ENCODE data around the gene SDK1. TPM values are rescaled to one million over a fixed set of nuclear protein-coding genes. Genes with fewer than 3 reads are reported as not detected.

SDK1 gene
- total and polyA plus RNA-seq, 7 experiments from 2014 or later, result 0.07 to 2.5 (median 0.54) TPM

DNA sequence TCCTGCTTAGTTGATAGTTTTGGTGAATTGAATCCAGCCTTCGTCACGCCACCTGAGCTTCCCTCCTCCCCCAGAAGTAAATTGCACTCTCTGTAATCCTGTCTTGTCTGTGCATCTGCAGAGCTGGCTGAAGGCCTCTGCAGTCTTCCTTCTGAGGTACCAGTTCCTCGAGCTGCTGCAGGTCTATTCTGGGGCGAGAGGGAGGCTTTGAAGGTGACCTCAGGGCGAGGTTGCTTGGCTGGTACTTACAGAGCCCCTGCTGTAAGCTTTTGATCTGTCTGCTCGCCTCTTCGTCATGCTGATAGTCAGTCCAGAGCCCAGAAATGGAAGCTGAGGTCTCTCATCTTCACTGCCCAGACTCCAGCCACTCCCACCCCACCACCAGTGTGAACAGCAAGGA is 867.5 kb downstream of the SDK1 start:
- Mint-ChIP-seq H3K4me3 (no peak overlapping the region), H3K9me3 (no peaks in the 10 kb centered on the region), H3K36me3 (no peaks in the 10 kb centered on the region), H3K27ac (no peak overlapping the region), H3K27me3 (no peaks in the 10 kb centered on the region), H3K4me1 (no peaks in the 10 kb centered on the region)
- ChIA-PET POLR2A (no interaction called here), CTCF (no interaction called here)
- H3K9me3 ChIP-seq (ENCODE audit: control insufficient read depth in 2 of 3, low read length in 3 of 3), result no peaks in the 10 kb centered on the region
- H3K36me3 ChIP-seq (ENCODE audit: control insufficient read depth in 2 of 3, insufficient read depth in 3 of 3, low read length in 3 of 3), result no peaks in the 10 kb centered on the region
- H3K27ac ChIP-seq (ENCODE audit: low read depth, low read length), result no peak overlapping the region
- no peaks in the 10 kb centered on the region for H3K27me3 ChIP-seq (ENCODE audit: control insufficient read depth in 2 of 2, insufficient read depth in 2 of 2, low read length in 2 of 2)
- DNase-seq (no peak), ATAC-seq (no peak)
- no peaks in the 10 kb centered on the region for H3K4me1 ChIP-seq (ENCODE audit: control insufficient read depth in 2 of 2, insufficient read depth in 2 of 2, low read length in 2 of 2)
- no peak overlapping the region for H3K4me3 ChIP-seq (ENCODE audit: low read length)
- intact Hi-C loops (cut with micrococcal nuclease), result no loop called here

DNA sequence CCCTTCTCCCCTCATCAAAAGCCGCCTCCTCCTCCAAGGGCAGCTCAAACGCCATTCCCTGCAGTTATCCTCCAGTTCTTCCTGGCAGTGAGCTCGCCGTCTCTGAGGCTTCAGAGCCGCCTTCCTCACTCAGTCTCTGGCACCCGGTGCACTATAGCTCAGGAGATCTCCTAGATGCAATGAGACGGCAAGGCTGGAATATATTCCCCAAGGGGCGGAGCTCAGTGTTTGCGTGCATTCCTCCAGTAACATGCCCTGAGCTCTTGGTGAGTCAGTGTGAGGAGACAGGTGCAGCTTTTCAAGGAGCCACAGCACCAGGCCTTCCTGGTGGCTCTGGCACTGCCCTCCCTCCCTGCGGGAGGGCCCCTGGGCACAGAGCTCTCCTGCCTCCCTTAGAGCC is 868.4 kb downstream of the SDK1 start:
- Histone ChIP-seq H3K27ac (ENCODE audit: low read depth, low read length) (no peak overlapping the region), H3K27me3 (ENCODE audit: control insufficient read depth in 2 of 2, insufficient read depth in 2 of 2, low read length in 2 of 2) (no peaks in the 10 kb centered on the region), H3K4me3 (ENCODE audit: low read length) (no peak overlapping the region), H3K4me1 (ENCODE audit: control insufficient read depth in 2 of 2, insufficient read depth in 2 of 2, low read length in 2 of 2) (no peaks in the 10 kb centered on the region), H3K36me3 (ENCODE audit: control insufficient read depth in 2 of 3, insufficient read depth in 3 of 3, low read length in 3 of 3) (no peaks in the 10 kb centered on the region), H3K9me3 (ENCODE audit: control insufficient read depth in 2 of 3, low read length in 3 of 3) (no peaks in the 10 kb centered on the region)
- DNase-seq (no peak), ATAC-seq (no peak)
- H3K4me1 Mint-ChIP-seq, result no peaks in the 10 kb centered on the region
- H3K27ac Mint-ChIP-seq, result no peak overlapping the region
- POLR2A ChIA-PET, result no interaction called here
- CTCF ChIA-PET, result interaction anchor here (0.7 kb wide), 1 partner anchor 714 kb away, joined by 3 read pairs; the partner anchor contains the start of gene RADIL
- H3K4me3 Mint-ChIP-seq, result no peak overlapping the region
- H3K9me3 Mint-ChIP-seq, result no peaks in the 10 kb centered on the region
- no peaks in the 10 kb centered on the region for H3K27me3 Mint-ChIP-seq
- intact Hi-C loops (cut with micrococcal nuclease), result no loop called here
- H3K36me3 Mint-ChIP-seq, result no peaks in the 10 kb centered on the region

DNA sequence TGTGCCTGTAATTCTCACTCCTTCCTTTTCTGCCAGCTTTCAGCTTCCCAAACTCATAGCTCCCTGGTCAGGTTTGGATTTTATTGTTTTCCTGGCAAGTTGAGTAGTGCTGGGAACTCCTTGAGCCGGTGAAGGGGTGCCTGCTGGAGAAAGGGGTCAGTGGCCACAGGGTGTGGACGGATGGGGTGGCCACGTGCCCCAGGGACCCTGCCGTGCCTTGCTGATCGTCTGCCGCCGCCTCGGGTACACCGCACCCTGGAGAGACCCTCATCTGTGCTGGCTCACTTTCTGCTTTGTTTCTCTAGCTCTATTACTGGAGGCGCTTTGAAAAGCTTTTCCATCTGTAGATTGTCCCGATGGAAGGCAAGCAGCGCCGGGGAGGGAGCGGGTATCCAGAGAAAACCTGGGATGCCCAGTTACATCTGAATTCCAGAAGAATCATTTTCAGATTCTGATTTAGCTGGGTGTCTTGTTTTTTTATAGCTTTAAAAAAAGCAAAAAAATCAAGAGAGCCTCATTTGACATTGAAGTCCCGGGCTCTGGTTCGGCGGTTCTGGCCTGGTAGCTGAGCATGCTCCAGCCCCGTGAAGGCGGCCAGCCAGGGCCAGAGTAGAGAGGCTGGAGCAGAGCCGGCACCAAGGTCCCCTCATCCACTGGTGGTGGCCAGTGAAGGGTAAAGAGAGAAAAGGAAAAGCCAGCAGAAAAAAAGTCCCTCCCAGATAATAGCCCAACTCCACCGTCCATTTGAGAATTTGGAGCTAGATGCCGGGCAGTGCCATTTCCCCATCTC is 870.1 kb downstream of the SDK1 start:
- Mint-ChIP-seq H3K9me3 (no peaks in the 10 kb centered on the region), H3K27me3 (no peaks in the 10 kb centered on the region), H3K36me3 (no peaks in the 10 kb centered on the region), H3K4me3 (no peak overlapping the region), H3K4me1 (no peaks in the 10 kb centered on the region), H3K27ac (no peak overlapping the region)
- intact Hi-C loops (cut with micrococcal nuclease), result no loop called here
- POLR2A ChIA-PET, result no interaction called here
- H3K4me3 ChIP-seq (ENCODE audit: low read length), result no peak overlapping the region
- CTCF ChIA-PET, result no interaction called here
- H3K27me3 ChIP-seq (ENCODE audit: control insufficient read depth in 2 of 2, insufficient read depth in 2 of 2, low read length in 2 of 2), result no peaks in the 10 kb centered on the region
- H3K27ac ChIP-seq (ENCODE audit: low read depth, low read length), result no peak overlapping the region
- ATAC-seq, result no peak
- no peaks in the 10 kb centered on the region for H3K4me1 ChIP-seq (ENCODE audit: control insufficient read depth in 2 of 2, insufficient read depth in 2 of 2, low read length in 2 of 2)
- DNase-seq, result no peak
- no peaks in the 10 kb centered on the region for H3K36me3 ChIP-seq (ENCODE audit: control insufficient read depth in 2 of 3, insufficient read depth in 3 of 3, low read length in 3 of 3)
- no peaks in the 10 kb centered on the region for H3K9me3 ChIP-seq (ENCODE audit: control insufficient read depth in 2 of 3, low read length in 3 of 3)

DNA sequence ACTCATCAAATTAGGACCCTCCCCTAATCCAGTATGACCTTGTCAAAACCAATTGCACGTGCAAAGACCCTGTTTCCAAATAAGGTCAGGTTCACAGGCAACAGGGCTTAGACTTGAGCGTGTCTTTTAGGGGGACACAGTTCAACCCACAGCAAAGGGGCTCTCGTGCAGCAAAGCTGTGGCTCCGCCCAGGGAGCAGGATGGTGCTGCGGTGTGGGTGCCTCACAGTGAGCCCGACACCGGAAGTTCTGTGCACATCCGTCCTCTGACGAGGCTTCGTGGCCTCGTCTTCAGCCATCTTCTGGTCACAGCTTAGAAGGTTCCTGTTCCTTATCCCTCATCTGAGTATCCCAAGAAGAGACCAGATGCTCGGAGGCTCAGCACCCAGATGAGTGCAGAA is 871.8 kb downstream of the SDK1 start:
- H3K9me3 Mint-ChIP-seq, result no peaks in the 10 kb centered on the region
- H3K4me3 Mint-ChIP-seq, result no peak overlapping the region
- no peaks in the 10 kb centered on the region for H3K27me3 Mint-ChIP-seq
- Histone ChIP-seq H3K27me3 (ENCODE audit: control insufficient read depth in 2 of 2, insufficient read depth in 2 of 2, low read length in 2 of 2) (no peaks in the 10 kb centered on the region), H3K36me3 (ENCODE audit: control insufficient read depth in 2 of 3, insufficient read depth in 3 of 3, low read length in 3 of 3) (no peaks in the 10 kb centered on the region), H3K27ac (ENCODE audit: low read depth, low read length) (no peak overlapping the region), H3K4me1 (ENCODE audit: control insufficient read depth in 2 of 2, insufficient read depth in 2 of 2, low read length in 2 of 2) (no peaks in the 10 kb centered on the region), H3K9me3 (ENCODE audit: control insufficient read depth in 2 of 3, low read length in 3 of 3) (no peaks in the 10 kb centered on the region), H3K4me3 (ENCODE audit: low read length) (no peak overlapping the region)
- H3K36me3 Mint-ChIP-seq, result no peaks in the 10 kb centered on the region
- ATAC-seq (no peak), DNase-seq (no peak)
- intact Hi-C loops (cut with micrococcal nuclease), result no loop called here
- no peaks in the 10 kb centered on the region for H3K4me1 Mint-ChIP-seq
- ChIA-PET POLR2A (no interaction called here), CTCF (no interaction called here)
- H3K27ac Mint-ChIP-seq, result no peak overlapping the region

DNA sequence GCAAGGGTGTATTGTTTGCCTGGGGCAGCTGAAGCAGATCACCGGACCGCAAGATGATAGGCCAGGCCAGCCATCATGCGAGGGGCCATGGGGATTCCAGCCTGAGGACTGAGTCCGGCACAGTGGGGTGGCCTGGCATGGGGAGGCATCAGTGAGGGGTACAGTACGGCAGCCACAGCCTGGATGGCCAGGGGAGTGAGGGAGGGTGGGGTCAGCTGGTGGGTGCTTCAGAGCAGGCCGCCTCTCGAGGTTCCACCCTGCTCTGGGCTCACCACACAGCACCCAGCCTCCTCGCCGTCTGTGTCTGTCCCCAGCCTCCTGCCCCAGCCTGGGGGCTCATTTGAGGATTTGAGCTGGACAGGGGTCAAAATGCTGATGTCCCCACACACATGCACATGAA is 872.6 kb downstream of the SDK1 start:
- intact Hi-C loops (cut with micrococcal nuclease), result no loop called here
- no peaks in the 10 kb centered on the region for H3K27me3 Mint-ChIP-seq
- H3K4me1 Mint-ChIP-seq, result no peaks in the 10 kb centered on the region
- Histone ChIP-seq H3K4me3 (ENCODE audit: low read length) (no peak overlapping the region), H3K27me3 (ENCODE audit: control insufficient read depth in 2 of 2, insufficient read depth in 2 of 2, low read length in 2 of 2) (no peaks in the 10 kb centered on the region), H3K4me1 (ENCODE audit: control insufficient read depth in 2 of 2, insufficient read depth in 2 of 2, low read length in 2 of 2) (no peaks in the 10 kb centered on the region), H3K36me3 (ENCODE audit: control insufficient read depth in 2 of 3, insufficient read depth in 3 of 3, low read length in 3 of 3) (no peaks in the 10 kb centered on the region), H3K27ac (ENCODE audit: low read depth, low read length) (no peak overlapping the region), H3K9me3 (ENCODE audit: control insufficient read depth in 2 of 3, low read length in 3 of 3) (no peaks in the 10 kb centered on the region)
- H3K27ac Mint-ChIP-seq, result no peak overlapping the region
- ChIA-PET CTCF (no interaction called here), POLR2A (no interaction called here)
- no peak for DNase-seq
- no peak for ATAC-seq
- H3K36me3 Mint-ChIP-seq, result no peaks in the 10 kb centered on the region
- H3K9me3 Mint-ChIP-seq, result no peaks in the 10 kb centered on the region
- H3K4me3 Mint-ChIP-seq, result no peak overlapping the region

DNA sequence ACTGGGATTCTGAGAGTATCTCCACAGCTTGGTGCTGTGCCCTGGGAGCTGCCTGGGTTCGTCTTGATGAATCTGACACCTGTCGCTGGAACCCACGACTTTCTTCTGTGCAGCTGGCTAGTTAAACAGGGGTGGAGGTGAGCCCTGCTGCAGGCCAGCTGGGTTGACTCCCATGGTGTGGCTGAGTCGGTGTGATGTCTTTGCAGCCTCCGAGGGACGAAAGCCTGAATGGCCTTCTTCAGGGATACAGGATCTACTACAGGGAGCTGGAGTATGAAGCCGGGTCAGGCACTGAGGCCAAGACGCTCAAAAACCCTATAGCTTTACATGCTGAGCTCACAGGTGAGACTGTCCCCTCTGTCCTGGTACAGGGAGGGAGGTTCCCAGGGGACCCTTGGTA is 873.0 kb downstream of the SDK1 start:
- no peaks in the 10 kb centered on the region for H3K27me3 ChIP-seq (ENCODE audit: control insufficient read depth in 2 of 2, insufficient read depth in 2 of 2, low read length in 2 of 2)
- no peaks in the 10 kb centered on the region for H3K4me1 ChIP-seq (ENCODE audit: control insufficient read depth in 2 of 2, insufficient read depth in 2 of 2, low read length in 2 of 2)
- Mint-ChIP-seq H3K4me3 (no peak overlapping the region), H3K27ac (peak overlapping the region in 1 of 9 donors; percentile 25), H3K36me3 (no peaks in the 10 kb centered on the region), H3K4me1 (no peaks in the 10 kb centered on the region), H3K27me3 (no peaks in the 10 kb centered on the region), H3K9me3 (no peaks in the 10 kb centered on the region)
- H3K27ac ChIP-seq (ENCODE audit: low read depth, low read length), result no peak overlapping the region
- intact Hi-C loops (cut with micrococcal nuclease), result no loop called here
- no peaks in the 10 kb centered on the region for H3K9me3 ChIP-seq (ENCODE audit: control insufficient read depth in 2 of 3, low read length in 3 of 3)
- no peak overlapping the region for H3K4me3 ChIP-seq (ENCODE audit: low read length)
- no peaks in the 10 kb centered on the region for H3K36me3 ChIP-seq (ENCODE audit: control insufficient read depth in 2 of 3, insufficient read depth in 3 of 3, low read length in 3 of 3)
- ATAC-seq, result no peak
- no peak for DNase-seq
- POLR2A ChIA-PET, result no interaction called here
- CTCF ChIA-PET, result no interaction called here

DNA sequence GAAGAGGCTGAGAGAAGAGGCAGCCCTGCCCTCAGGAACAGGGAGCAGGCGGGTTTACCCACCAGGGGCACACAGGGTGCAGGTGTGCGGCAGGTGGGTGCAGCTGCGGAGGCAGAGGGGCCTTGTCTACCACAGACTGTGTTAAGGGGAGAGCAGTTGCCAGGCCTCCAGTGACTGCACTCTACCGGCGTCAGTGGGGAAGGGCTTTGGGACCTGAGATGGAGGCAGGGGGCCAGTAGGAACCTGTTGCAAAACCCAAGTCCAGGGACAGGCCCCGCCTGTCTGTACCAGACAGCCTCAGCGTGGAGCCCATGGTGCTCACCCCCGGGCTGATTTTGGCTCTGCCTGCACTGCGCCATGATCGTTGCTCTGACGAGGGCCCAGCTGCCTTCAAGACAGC is 873.4 kb downstream of the SDK1 start:
- no peaks in the 10 kb centered on the region for H3K4me1 Mint-ChIP-seq
- H3K36me3 Mint-ChIP-seq, result no peaks in the 10 kb centered on the region
- H3K9me3 Mint-ChIP-seq, result no peaks in the 10 kb centered on the region
- Histone ChIP-seq H3K4me1 (ENCODE audit: control insufficient read depth in 2 of 2, insufficient read depth in 2 of 2, low read length in 2 of 2) (no peaks in the 10 kb centered on the region), H3K27ac (ENCODE audit: low read depth, low read length) (no peak overlapping the region), H3K9me3 (ENCODE audit: control insufficient read depth in 2 of 3, low read length in 3 of 3) (no peaks in the 10 kb centered on the region), H3K27me3 (ENCODE audit: control insufficient read depth in 2 of 2, insufficient read depth in 2 of 2, low read length in 2 of 2) (no peaks in the 10 kb centered on the region), H3K36me3 (ENCODE audit: control insufficient read depth in 2 of 3, insufficient read depth in 3 of 3, low read length in 3 of 3) (no peaks in the 10 kb centered on the region), H3K4me3 (ENCODE audit: low read length) (no peak overlapping the region)
- ATAC-seq (no peak), DNase-seq (no peak)
- no peak overlapping the region for H3K27ac Mint-ChIP-seq
- CTCF ChIA-PET, result no interaction called here
- POLR2A ChIA-PET, result no interaction called here
- H3K27me3 Mint-ChIP-seq, result no peaks in the 10 kb centered on the region
- intact Hi-C loops (cut with micrococcal nuclease), result no loop called here
- H3K4me3 Mint-ChIP-seq, result no peak overlapping the region

All from naive thymus-derived CD4-positive, alpha-beta T cell (primary cell).